ENCODE measurements around the gene CLEC4D.
"Not testable (repeated sequence)": the region's sequence is repeated elsewhere in the genome, so short reads cannot be mapped to it uniquely, and the experiment has no call there.

Gene CLEC4D

GRCh38 chr12:8513256-8513655 lies at the start of gene CLEC4D:
Gene CLEC4D (plus strand): TSS chr12:8513503. CDS start chr12:8513733, 230 bp downstream.
- no peak within 1 kb of the TSS for H3K4me3 Mint-ChIP-seq
- H3K9me3 Mint-ChIP-seq = no peaks in the 10 kb centered on the region
- H3K4me1 Mint-ChIP-seq = peaks cover 11% of the 10 kb centered on the region
- peaks cover 22% of the 10 kb centered on the region for H3K27me3 Mint-ChIP-seq
- DNase-seq (ENCODE audit: low spot score in 2 of 2) (no peak), ATAC-seq (ENCODE audit: low read depth) (no peak)
- H3K36me3 Mint-ChIP-seq = no peaks in the 10 kb centered on the region
- H3K27ac Mint-ChIP-seq = no peak within 1 kb of the TSS

- no peaks in the 10 kb centered on the region for H3K4me1 Mint-ChIP-seq
- no peak for ATAC-seq (ENCODE audit: low read depth)
- no peak overlapping the region for H3K27ac Mint-ChIP-seq
Observed at GRCh38 chr12:8465301-8465996, 47.9 kb upstream of the CLEC4D start.

GRCh38 chr12:8466241-8466640 lies 47.1 kb upstream of the CLEC4D start:
- Mint-ChIP-seq H3K27ac (no peak overlapping the region), H3K4me3 (no peak overlapping the region), H3K9me3 (no peaks in the 10 kb centered on the region), H3K36me3 (no peaks in the 10 kb centered on the region), H3K27me3 (peaks cover 3% of the 10 kb centered on the region), H3K4me1 (no peaks in the 10 kb centered on the region)
- ATAC-seq (ENCODE audit: low read depth) = no peak
- DNase-seq (ENCODE audit: low spot score in 2 of 2) = no peak

More at GRCh38 chr12:8465301-8465996, 47.9 kb upstream of the CLEC4D start:
- H3K4me3 Mint-ChIP-seq = no peak overlapping the region
- DNase-seq (ENCODE audit: low spot score in 2 of 2) = no peak
- H3K9me3 Mint-ChIP-seq = no peaks in the 10 kb centered on the region
- H3K27me3 Mint-ChIP-seq = peaks cover 3% of the 10 kb centered on the region
- H3K36me3 Mint-ChIP-seq = no peaks in the 10 kb centered on the region

GRCh38 chr12:8471090-8471489 lies 42.2 kb upstream of the CLEC4D start:
- Mint-ChIP-seq H3K36me3 (no peaks in the 10 kb centered on the region), H3K27ac (no peak overlapping the region), H3K4me1 (no peaks in the 10 kb centered on the region), H3K27me3 (peaks cover 8% of the 10 kb centered on the region), H3K4me3 (no peak overlapping the region), H3K9me3 (no peaks in the 10 kb centered on the region)
- DNase-seq (ENCODE audit: low spot score in 2 of 2) (no peak), ATAC-seq (ENCODE audit: low read depth) (no peak)

- no peak overlapping the region for H3K4me3 Mint-ChIP-seq
- no peaks in the 10 kb centered on the region for H3K36me3 Mint-ChIP-seq
- no peaks in the 10 kb centered on the region for H3K4me1 Mint-ChIP-seq
- no peak for ATAC-seq (ENCODE audit: low read depth)
- no peak overlapping the region for H3K27ac Mint-ChIP-seq
- no peak for DNase-seq (ENCODE audit: low spot score in 2 of 2)
- H3K9me3 Mint-ChIP-seq = peaks cover under 1% of the 10 kb centered on the region
- H3K27me3 Mint-ChIP-seq = peaks cover 6% of the 10 kb centered on the region
Observed at GRCh38 chr12:8475508-8476203, 37.6 kb upstream of the CLEC4D start.

GRCh38 chr12:8482571-8483061 lies 30.7 kb upstream of the CLEC4D start:
- Mint-ChIP-seq H3K4me3 (no peak overlapping the region), H3K9me3 (peaks cover 4% of the 10 kb centered on the region), H3K27me3 (peaks cover 14% of the 10 kb centered on the region), H3K27ac (no peak overlapping the region), H3K4me1 (no peaks in the 10 kb centered on the region), H3K36me3 (peaks cover 2% of the 10 kb centered on the region)
- no peak for DNase-seq (ENCODE audit: low spot score in 2 of 2)
- no peak for ATAC-seq (ENCODE audit: low read depth)

- Mint-ChIP-seq H3K27me3 (peaks cover 14% of the 10 kb centered on the region), H3K4me3 (no peak overlapping the region), H3K9me3 (peaks cover 4% of the 10 kb centered on the region), H3K36me3 (peaks cover 2% of the 10 kb centered on the region), H3K4me1 (no peaks in the 10 kb centered on the region), H3K27ac (no peak overlapping the region)
- ATAC-seq (ENCODE audit: low read depth) (no peak), DNase-seq (ENCODE audit: low spot score in 2 of 2) (no peak)
Observed at GRCh38 chr12:8483079-8483478, 30.2 kb upstream of the CLEC4D start.

- no peak for ATAC-seq (ENCODE audit: low read depth)
- Mint-ChIP-seq H3K4me3 (no peak overlapping the region), H3K27me3 (peaks cover 17% of the 10 kb centered on the region), H3K27ac (no peak overlapping the region), H3K9me3 (peaks cover 2% of the 10 kb centered on the region), H3K4me1 (peaks cover 7% of the 10 kb centered on the region), H3K36me3 (peaks cover 2% of the 10 kb centered on the region)
- no peak for DNase-seq (ENCODE audit: low spot score in 2 of 2)
Observed at GRCh38 chr12:8491646-8492530, 21.4 kb upstream of the CLEC4D start.

- Mint-ChIP-seq H3K4me3 (no peak overlapping the region), H3K4me1 (peaks cover 7% of the 10 kb centered on the region), H3K27me3 (peaks cover 20% of the 10 kb centered on the region), H3K9me3 (peaks cover 2% of the 10 kb centered on the region), H3K36me3 (no peaks in the 10 kb centered on the region), H3K27ac (no peak overlapping the region)
- DNase-seq (ENCODE audit: low spot score in 2 of 2) = no peak
- ATAC-seq (ENCODE audit: low read depth) = peak; percentile 83
Observed at GRCh38 chr12:8493084-8493483, 20.2 kb upstream of the CLEC4D start.

GRCh38 chr12:8495671-8496070 lies 17.6 kb upstream of the CLEC4D start:
- not testable (repeated sequence) for ATAC-seq (ENCODE audit: low read depth); H3K36me3 Mint-ChIP-seq; H3K4me1 Mint-ChIP-seq; DNase-seq (ENCODE audit: low spot score in 2 of 2); H3K9me3 Mint-ChIP-seq; H3K4me3 Mint-ChIP-seq; H3K27ac Mint-ChIP-seq
- peaks cover 25% of the 10 kb centered on the region for H3K27me3 Mint-ChIP-seq

- not testable (repeated sequence) for H3K4me3 Mint-ChIP-seq
Observed at GRCh38 chr12:8496074-8496473, 17.2 kb upstream of the CLEC4D start.

GRCh38 chr12:8499616-8500015 lies 13.7 kb upstream of the CLEC4D start:
- H3K4me3 Mint-ChIP-seq = no peak overlapping the region
- no peaks in the 10 kb centered on the region for H3K36me3 Mint-ChIP-seq

More at GRCh38 chr12:8496074-8496473, 17.2 kb upstream of the CLEC4D start:
- ATAC-seq (ENCODE audit: low read depth); H3K36me3 Mint-ChIP-seq; H3K4me1 Mint-ChIP-seq; H3K9me3 Mint-ChIP-seq; DNase-seq (ENCODE audit: low spot score in 2 of 2); H3K27ac Mint-ChIP-seq: not testable (repeated sequence)
- H3K27me3 Mint-ChIP-seq = peaks cover 23% of the 10 kb centered on the region

GRCh38 chr12:8501720-8502119 lies 11.6 kb upstream of the CLEC4D start:
- ATAC-seq (ENCODE audit: low read depth) (peak; percentile 43), DNase-seq (ENCODE audit: low spot score in 2 of 2) (no peak)
- peaks cover 4% of the 10 kb centered on the region for H3K4me1 Mint-ChIP-seq
- H3K9me3 Mint-ChIP-seq = peaks cover 2% of the 10 kb centered on the region
- H3K36me3 Mint-ChIP-seq = no peaks in the 10 kb centered on the region
- H3K27ac Mint-ChIP-seq = no peak overlapping the region
- no peak overlapping the region for H3K4me3 Mint-ChIP-seq
- peaks cover 13% of the 10 kb centered on the region for H3K27me3 Mint-ChIP-seq

More at GRCh38 chr12:8499616-8500015, 13.7 kb upstream of the CLEC4D start:
- no peaks in the 10 kb centered on the region for H3K9me3 Mint-ChIP-seq
- H3K27me3 Mint-ChIP-seq = peaks cover 18% of the 10 kb centered on the region
- H3K4me1 Mint-ChIP-seq = peaks cover 4% of the 10 kb centered on the region
- H3K27ac Mint-ChIP-seq = no peak overlapping the region
- ATAC-seq (ENCODE audit: low read depth) (no peak), DNase-seq (ENCODE audit: low spot score in 2 of 2) (no peak)

GRCh38 chr12:8504351-8504750 lies 9.0 kb upstream of the CLEC4D start:
- no peak overlapping the region for H3K27ac Mint-ChIP-seq
- no peak overlapping the region for H3K4me3 Mint-ChIP-seq
- ATAC-seq (ENCODE audit: low read depth) (no peak), DNase-seq (ENCODE audit: low spot score in 2 of 2) (no peak)
- H3K9me3 Mint-ChIP-seq = peaks cover 2% of the 10 kb centered on the region
- no peaks in the 10 kb centered on the region for H3K36me3 Mint-ChIP-seq
- peaks cover 8% of the 10 kb centered on the region for H3K4me1 Mint-ChIP-seq
- H3K27me3 Mint-ChIP-seq = peaks cover 13% of the 10 kb centered on the region
